Fibroblast of skin of left biceps (primary cell): Measurements from ENCODE around the gene PITPNM3.

Experiments
- DNase-seq, 2 experiments: peaks; one replicate each; pipeline ENCODE4 v3.0.0-alpha.2; 2013; ENCODE audit warnings: low read depth in 2 of 2

Gene PITPNM3

DNA sequence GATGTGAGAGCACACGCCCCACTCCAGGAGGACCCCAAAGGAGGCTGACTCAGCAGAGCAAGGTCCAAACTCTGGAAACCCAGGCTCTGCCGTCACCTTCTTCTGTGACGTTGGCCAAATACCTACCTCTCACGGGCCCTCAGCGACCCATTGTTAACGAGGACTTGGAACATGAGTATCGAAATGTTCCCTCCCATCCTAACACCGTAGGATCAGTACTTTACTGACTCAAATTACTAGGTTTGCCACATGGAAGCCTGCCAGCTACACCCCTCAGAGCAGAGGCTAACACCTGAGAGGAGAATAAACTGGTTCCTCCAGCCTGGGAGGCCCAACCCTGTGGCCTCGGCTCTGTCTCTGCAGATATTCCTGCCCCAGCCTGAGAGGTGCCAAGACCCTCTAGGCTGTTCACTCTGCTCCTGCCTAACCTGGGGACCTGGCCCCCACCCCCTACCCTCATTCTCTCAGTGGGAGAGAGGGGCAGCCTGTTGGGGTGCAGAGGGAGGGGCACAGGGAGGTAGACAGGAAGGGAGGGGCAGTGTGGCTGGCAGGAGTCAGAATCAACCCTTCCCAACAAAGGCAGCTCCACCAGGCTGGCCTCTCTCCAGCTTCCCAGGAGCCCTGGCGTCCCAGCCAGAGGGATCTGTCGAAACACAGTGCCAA, 4.4 kb downstream of the PITPNM3 start:
- DNase-seq = no peak

DNA sequence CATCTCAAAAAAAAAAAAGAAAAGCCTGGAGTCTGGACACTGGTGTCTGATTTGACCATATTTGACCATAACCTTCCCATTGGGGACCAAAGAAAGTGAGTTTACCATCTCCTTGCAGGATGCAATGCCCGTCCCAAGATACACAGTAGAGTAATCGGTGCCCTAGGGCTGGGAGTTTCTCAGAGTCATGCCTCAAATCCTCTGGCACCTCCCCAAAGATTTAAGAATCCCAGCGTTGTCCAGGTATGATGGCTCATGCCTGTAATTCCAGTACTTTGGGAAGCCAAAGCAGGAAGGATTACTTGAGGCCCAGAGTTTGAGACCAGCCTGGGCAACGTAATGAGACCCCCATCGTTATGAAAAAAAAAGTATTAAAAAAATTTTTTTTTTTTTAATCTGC, 5.0 kb downstream of the PITPNM3 start:
- no peak for DNase-seq

DNA sequence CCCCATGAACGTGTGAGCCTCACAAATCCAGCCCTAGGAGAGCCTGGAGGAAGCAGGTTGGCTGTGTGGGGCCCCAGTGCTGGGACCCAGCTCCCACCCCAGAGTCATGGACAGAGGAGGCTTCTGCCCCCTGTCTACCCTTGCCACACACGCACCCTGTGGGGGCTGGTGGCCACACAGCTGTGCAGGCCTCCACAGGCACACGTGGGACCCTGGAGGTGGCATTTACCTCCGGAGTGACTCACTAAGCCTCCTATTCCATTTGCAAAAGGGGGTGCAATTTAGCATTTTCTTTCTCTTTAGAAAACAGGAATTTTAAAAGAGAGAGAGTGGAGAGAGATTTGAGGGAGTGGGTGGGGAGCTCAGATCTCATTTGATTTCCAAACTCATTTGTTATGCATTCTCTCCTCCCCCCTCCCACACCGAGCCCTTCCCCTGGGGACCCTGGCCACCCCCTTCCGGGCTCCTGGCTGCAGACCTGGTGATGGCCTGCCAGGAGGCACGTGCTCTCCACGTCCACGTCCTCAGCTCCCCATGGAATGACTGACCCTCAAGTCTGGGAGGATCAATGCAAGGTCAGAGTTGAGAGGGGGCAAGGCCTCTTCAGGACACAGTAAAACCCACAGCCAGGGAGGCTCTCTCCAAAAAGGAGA, 6.8 kb downstream of the PITPNM3 start:
- no peak for DNase-seq

DNA sequence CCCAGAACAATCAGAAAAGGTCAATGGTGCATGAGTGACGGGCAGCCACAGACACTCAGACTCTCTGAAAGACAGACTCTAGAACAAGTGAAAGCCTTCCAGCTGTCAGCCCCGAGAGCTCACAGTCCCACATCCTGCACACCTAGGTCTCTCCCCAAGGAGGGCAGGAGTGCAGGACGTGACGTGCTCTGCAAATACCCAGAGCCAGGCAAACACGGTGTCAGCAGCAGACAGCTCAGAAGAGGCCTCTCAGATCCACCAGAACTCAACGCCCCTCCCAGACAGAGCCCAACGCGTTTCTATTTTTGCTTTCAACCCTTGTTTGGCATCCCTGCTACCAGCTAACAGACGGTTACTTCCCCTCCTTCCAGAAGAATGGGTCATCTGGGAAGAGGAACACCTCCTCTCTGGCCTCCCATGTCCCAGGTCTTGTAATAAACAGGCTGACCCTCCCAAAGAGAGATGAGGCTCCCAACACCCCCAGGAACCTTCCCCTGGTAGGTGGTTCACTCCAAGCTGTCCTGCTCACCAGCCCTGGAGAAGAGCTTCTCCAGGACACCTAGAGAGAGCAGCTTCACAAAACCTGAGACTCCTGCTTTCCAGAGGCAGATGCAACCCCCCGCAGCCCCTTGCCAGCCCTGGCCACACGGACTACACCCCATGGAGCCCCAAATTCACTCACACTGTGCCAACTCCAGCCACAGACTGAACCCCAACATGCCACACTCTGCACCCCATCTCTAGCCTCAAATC, 7.6 kb downstream of the PITPNM3 start:
- DNase-seq = no peak

DNA sequence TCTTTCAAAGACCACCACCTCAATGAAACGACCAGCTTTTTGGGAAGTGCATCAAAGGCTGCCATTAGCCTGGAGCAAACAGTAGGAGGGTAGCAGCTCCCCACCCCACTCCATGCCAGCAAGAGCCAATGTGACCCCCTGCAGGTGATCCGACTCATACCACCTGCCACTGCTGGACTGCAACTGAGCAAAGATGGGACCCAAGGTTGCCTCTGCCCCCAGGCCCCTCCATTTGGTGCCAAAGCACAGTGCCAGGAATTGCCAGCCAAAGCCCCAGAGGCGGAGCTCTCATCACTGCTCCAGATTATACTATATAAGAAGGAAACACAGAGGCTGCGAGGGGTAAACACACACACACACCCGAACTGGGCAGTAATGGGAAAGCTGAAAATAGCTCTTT, 8.3 kb downstream of the PITPNM3 start:
- no peak for DNase-seq

DNA sequence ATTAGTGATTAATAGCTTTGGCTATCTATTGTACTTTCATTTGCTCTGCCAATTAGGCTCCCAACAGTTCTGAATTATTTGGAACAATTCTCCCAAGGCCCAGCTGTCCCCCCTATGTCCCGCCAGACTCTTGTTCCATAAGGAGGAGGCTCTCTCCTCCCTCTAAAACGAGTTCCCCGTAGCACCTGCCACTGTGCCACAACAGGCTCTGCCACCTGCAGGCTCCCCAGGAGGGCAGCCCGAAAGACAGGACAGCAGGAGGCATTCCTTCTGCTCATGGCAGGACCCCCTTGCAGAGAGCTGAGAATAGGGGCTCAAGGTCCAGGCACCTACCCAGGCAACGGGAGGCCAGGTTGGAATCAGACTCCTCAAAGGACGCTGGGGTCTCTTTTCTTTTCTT, 9.0 kb downstream of the PITPNM3 start:
- DNase-seq = no peak

DNA sequence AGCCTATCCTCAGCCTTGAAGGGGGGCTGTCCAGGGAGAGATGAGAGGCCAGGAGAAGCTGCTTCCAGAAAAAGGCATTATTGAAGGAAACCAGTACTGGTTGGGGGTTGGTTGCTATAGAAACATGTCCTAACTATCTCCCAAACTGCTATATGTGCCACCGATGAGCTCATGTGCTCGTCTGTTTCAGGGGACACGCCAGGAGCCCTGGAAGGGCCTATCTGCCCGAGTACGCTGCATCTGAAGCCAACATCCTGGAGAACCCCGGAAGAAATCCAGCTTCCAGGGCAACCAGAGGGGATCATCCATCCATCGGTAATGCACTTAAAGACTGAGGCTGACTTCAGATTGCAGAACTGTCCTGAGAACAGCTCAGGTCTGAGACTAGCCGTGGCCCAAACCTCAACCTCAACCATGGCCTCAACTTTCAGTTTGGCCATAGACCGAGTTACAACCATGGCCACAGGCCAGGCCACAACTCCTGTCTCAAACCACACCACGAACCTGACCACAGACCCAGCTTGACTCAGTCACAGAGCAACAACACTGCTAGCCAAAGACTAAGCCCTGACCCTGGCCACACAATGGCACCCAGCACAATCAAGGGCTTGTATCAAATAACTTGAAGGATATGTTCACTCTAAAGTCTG, 10.2 kb downstream of the PITPNM3 start:
- DNase-seq = no peak

DNA sequence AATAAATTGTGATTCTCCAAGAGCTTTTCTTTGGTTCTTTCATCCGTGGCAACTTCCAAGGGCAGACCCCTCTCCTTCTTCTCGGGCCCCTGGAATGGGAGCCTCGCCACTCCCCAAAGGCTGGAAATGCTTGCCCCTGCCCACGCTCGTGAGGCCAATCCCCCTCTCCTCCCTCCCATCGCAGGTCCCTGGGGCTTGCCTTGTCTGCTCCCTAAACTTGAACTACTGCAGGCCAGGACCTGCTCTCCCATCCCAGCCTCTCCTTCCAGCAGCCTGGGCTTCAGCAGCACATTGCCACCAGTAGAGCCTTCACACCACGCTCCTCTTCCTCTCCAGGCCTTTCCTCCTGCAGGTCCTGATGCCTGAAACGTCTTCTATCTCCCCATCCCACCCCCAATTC, 11.1 kb downstream of the PITPNM3 start:
- DNase-seq = no peak

DNA sequence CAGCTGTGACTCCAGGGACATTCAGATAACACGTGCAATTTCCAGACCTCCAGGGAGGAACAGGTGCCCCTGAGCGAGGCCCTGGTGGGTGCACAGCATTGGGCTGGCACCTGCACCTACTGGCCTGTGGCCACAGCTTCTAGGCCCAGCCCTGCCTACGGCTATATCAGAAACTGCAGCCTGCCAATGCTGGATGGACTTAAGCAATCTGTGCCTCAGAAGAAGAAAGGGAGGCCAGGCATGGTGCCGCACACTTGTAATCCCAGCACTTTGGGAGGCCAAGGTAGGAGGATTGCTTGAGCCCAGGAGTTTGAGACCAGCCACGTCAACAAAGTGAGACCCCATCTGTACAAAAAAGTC, 12.4 kb downstream of the PITPNM3 start:
- no peak for DNase-seq

DNA sequence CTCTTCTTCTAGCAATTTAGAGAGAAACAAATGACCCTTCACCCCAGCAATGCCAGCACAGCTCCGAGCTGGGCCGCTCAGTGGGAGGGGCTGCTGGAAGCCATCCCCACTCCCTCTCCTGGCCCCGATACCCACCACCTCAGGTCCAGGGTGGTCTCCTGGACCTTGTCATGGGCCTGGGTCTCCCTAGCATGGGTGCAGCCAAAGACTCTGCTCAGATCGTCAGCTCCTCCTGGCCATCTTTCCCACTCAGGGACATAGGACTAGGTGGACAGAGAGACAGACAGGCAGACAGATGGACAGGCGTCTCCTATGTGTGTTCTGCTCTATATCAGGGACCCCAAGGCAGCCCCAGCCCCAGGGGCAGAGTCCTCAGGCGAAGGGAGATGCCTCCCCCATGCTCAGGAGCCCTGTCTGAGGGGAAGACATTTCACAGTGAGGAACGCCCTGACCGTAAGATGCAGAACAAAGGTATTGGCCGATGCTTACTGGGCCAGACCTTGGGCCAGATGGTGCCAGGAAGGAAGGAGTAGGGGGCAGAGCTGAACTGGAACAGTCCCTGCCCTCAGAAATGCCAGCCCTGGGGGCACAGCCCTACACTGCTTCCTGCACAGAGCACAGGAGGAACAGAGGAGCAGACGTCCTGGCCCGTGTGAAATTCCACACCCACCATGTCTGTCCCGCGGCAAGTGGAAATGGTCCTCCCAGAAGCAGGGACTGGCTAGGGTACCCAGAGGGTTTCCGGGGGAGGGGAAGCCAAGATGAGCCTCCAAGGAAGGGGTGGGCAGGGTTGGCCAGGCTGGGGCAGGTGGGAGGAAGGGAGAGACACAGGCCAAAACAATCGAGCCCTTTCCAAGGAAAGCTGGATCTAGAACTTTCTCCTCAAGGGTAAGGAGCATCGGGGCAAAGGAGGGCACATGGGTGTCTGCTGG, 13.0 kb downstream of the PITPNM3 start:
- no peak for DNase-seq

DNA sequence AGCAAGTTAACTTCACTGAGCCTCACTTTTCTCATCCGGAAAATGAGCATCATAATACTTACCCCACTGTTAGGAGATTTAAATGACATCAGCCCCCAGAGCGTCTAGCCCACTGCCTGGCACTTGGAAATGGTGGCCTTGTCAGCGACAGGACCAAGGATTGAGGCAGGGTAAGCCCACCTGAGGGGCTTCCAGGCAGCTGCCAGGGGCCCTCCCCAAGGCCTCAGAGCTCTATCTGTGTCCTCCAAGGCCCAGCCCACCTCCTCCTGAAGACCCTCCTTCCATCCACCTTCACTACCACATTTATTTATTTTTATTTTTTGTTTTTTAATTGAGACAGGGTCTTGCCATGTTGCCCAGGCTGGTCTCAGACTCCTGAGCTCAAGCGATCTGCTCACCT, 13.8 kb downstream of the PITPNM3 start:
- no peak for DNase-seq

DNA sequence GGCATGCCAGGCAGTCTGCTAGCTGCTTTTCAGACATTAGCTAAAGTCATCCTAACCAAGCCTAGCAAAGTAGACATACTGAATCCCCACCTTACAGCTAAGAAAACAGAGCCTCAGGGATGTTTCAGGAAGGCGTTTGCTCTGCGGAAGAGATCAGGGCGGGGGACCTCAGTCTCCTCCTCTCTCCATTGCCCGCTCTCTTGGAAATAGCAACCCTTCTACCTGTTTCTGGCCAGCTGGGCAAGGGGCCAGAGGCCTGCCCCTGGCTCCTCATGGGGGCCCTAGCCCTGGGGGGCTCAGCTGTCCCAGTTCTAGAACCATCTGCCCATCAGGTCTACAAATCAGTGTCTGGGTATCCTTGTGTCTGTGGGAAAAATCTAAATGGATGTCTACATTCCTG, 14.5 kb downstream of the PITPNM3 start:
- DNase-seq = no peak

DNA sequence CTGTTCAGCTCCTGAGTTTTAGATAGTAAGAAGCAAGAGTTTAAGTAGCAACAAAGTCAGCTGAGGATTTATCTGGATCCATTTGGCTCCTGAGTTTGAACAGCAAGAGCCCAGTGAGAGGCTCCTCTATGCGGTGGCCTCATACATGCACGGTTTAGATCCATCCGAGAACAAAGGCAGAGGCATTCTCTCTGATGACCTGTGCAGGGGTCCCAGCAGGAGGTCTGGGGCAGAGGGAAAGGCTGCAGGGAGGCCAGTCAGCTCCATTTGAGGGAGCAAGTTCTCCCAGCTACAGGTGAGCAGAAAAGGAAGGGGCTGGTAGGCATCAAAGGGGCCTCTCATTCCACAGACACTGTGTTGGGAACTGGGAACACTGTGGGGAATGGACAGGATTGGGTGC, 16.5 kb downstream of the PITPNM3 start:
- DNase-seq = no peak

DNA sequence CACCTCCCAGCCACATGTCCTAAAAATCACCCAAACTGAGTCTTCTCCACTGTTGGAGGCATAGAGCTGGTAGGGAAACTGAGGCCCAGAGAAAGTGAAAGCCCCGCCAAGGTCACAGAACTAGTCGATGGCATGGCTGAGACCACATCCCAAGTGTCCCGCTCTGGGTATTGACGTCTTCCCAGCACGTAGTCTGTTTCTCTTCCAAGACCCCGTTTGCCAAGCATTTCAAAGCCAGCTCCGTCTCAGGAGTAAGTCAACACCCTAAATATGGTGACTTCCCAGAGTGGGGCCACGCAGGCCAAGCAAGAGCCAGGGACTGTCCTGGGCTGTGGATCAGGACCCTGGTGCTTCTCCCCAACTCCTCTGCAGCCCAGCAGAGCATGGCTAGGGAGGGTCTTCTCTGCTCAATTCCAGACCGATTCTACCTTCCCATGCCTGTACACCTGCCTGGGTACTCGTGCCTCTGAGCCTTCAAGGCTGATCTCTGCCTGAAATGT, 19.7 kb downstream of the PITPNM3 start:
- DNase-seq = no peak

DNA sequence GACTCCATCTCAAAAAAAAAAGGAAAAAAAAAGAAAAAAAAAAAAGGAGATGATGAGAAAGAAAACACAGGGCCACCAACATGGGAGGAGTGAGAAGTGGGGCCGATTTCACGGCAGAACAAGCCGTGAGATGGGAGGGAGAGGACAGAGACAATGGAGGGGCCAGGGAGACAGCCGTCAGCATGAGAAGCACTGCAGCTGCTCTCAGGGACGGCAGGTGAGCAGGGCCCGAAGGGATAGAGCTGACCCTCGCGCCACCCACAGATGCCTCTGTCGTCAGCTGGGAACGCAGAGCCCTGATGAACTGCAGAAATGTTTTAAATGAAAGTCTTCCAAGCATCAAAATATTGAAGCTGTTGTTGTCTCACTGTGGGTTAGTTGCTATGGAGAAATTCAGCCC, 20.3 kb downstream of the PITPNM3 start:
- DNase-seq = no peak

DNA sequence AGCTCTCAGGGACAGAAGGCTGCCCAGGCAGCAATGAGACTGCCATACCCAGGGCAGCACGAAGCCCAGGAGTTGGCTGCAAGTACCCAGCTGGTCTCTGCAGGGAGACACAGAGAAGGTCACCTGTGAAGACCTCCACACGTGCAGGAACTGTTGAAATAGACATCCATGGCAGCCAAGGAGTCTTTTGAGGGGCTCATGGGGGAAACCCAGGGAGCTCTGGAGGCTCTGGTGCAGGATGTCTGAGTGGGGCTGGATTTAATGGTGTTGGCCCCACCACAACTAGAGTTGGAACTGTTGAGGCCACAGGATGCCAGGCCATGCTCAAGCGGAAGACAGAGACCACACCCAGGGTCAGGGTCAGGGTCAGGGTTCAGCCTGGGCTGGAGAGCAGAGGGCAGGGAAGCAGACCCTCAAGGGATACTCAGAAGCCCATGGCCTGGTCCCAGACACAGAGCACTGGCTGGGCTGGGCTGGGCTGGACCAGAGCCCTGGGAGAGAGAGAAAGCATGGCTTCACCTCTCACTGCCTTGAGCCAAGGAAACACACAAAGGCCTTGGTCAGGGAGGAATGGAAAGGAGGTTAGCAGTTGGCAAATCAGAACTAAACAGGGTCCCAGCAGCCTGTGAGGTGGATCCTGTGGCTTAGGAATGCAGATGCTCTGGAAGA, 21.4 kb downstream of the PITPNM3 start:
- DNase-seq = no peak

DNA sequence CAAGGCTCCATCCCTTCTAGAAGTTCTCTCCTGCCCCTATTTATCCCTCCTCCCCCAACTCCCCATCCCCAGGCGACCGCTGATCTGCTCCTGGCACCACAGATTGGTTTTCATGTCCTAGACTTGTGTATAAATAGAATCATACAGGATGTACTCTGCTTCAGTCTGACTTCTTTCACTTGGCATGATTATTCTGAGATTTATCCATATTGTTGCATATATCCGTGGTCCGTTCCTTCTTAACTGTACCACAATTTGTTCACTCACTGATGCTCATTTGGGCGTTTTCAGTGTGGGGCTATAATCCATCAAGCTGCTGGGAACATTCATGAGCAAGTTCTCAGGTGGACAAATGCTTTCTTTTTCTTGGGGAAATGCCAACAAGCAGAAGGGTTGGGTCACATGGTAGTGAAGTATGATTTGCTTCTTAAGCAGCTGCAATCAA, 23.9 kb downstream of the PITPNM3 start:
- DNase-seq = no peak

DNA sequence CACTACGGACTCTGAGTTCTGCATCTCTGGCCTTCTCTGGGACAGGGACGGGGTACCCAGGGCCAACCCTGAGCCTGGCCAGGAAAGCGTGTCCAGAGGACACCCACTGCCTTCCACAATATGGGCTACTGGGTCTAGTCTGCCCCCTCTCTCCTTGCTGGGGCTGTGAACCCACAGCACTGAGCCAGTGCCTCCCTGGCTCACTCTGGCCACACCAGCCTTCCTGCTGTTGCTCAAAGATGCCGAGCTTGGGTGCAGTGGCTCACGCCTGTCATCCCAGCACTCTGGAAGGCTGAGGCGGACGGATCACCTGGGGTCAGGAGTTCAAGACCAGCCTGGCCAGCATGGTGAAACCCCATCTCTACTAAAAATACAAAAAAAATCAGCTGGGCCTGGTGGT, 24.8 kb downstream of the PITPNM3 start:
- DNase-seq = no peak

DNA sequence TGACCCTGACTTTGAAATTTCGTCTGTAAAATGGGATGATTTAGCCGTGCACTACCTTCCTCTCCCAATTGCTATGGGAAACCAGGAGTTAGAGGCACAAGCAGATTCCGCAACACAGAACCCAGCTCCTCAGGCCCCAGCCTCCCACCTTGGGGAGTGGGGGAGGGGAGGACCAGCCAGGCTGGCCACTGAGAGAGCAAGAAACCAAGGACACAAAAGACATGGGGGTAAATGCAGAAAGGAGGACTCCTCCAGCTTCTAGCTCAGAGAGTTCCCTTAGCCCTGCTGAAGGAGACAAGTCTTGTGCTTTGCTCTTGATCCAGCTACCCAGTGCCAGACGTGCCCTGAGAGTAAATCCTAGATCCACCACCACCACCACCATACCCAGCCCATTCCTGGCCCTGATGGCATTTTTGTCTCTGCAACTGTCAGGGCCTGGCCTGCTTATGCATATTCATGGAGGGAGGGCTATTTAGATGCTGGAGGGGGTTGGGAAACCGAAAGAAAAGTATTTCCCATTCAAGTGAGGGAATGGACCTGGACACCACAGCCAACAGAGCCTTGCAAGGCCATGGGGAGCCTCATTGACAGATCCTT, 25.9 kb downstream of the PITPNM3 start:
- no peak for DNase-seq

DNA sequence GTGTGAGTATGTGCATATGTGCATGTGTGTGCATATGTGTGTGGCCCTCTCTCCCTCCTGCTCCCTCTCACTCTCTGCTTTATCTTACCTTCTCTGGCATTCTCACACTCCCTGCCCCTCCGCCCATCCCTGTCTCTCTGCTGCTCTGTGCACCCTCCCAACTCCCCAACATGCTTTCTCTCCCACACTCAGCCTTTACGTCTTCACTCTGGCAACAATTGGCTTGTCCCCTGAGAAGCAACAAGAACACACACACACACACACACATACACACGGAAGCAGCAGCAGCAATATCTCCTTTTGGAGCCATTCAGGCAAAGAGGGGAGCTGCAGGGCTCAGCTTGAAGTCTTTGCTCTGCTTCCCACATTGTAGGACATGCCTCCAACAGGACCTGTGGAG, 27.8 kb downstream of the PITPNM3 start:
- DNase-seq = no peak
